Mucosa of gallbladder (tissue), 1 donor: ENCODE measurements around the gene MAPK6. TPM values are rescaled to one million over a fixed set of nuclear protein-coding genes. Genes with fewer than 3 reads are reported as not detected.

Experiments used
- DNase-seq: peaks from one replicate; pipeline ENCODE4 v3.0.0-alpha.2; 2020; ENCODE audit warnings: low spot score
- total RNA-seq: library from RNA; stranded (reverse); gene quantifications from one replicate; pipeline ENCODE4 v1.2.1, GENCODE V29; 2021
- donor health status: DM: no; HTN: no; CAD: no.

Gene MAPK6
- total RNA-seq, 1 donor from 2014 or later, result 41.2 TPM

DNA sequence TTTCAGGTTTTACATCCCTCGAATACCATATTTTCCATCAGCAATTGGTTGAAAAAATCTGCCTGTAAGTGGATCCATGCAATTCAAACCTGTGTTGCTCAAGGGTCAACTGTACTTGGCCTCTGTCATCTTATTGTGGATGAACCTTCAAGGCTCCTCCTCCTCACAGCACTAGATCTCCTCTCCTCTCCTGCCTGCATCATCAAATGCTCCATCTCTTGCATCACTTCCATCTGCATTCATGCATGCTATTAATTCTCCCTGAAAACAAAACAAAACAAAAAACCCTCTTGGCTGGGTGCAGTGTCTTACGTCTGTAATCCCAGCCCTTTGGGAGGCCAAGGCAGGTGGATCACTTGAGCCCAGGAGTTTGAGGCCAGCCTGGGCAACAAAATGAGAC, 83.4 kb downstream of the MAPK6 start:
- no peak for DNase-seq

DNA sequence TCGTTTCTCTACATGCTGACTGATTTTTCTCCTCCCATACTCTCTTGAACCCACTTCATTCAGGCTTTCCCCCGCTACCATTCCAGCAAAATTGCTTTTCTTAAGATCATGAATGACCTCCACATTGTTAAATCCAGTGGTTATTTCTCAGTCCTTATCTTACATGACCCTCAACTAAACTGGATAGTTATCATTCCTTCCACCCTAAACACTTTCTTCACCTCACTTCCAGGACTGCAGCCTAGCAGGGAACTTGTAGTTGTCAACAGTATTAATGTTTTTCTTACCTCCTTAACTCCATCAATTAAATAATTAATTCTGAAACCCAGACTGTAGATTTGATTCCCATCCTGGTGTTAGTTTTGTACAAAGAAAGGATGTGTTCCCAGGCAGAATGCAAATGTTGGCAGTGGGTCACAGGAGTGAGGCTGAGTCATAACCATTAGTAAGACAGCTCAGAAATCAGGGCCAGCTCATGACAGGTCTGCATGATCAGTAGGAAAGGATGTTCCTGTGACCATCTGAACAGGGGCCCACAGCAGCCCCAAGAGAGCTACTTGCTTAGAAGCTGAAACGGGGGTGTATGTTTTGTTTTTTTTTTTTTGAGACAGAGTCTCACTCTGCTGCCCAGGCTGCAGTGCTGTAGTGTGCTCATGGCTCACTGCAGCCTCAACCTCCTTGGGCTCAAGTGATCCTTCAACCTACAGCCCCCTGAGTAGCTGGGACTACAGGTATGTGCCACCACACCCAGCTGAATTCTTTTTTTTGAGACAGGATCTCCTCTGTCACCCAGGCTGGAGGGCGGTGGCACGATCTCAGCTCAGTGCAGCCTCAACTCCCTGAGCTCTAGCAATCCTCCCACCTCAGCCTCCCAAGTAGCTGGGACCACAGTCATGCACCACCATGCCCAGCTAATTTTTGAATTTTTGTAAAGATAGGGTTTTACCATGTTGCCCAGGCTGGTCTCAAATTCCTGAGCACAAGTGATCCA, 84.5 kb downstream of the MAPK6 start:
- peak; percentile 58 for DNase-seq

- no peak for DNase-seq
Measured at GRCh38 chr15:52104532-52105004, 85.5 kb downstream of the MAPK6 start.

DNA sequence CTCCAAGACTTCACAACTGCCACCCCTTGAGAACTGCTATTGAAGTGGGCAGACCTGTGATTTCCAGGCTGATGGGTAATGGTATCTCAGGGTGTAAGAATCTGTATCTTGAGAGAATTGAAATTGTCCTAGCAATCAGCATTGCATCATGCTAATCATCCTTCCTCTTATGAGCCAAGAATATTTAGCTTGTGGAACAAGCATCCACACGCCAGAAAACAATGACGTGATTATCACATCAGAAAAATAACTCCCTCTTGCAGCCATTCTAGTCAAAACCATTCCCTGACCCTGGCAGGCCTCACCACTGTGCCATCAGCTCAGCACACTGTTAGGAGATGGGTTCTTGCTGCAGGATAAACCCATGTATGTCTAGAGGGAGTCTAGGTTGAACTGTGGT, 86.8 kb downstream of the MAPK6 start:
- no peak for DNase-seq

DNA sequence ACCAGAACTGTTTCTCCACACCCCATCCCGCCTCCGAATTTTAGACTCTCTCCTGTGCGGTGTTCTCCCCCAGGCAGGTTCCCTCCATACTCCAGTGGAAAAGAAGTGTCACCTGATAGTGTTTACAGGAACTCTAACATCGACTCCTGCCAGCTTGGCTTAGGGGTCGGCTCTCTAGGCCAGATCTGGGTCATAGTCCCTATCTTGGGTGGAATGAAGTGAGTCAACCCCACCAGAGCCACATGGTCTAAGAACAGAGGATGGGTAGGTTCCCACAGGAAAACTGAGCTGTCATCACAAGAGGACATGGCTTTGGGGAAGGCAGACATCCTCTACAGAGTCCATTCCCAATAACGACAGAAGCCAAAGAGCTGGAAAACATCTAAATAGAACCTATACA, 87.6 kb downstream of the MAPK6 start:
- no peak for DNase-seq

DNA sequence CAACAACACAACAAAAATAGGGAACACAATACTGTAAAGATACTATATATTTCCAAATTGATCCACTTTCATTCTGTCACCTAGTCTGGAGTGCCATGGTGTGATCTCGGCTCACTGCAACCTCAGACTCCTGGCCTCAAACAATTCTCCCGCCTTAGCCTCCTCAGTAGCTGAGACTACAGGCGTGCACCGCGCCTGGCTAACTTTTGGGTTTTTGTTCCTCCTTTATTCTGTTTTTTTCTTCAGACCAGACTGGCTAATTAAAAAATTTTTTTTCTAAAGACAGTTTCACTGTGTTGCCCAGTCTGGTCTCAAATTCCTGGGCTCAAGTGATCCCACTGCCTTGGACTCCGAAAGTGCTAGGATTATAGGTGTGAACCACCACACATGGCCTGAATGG, 88.2 kb downstream of the MAPK6 start:
- no peak for DNase-seq

GRCh38 chr15:52109559-52110451, 90.8 kb downstream of the MAPK6 start:
- DNase-seq, result no peak

DNA sequence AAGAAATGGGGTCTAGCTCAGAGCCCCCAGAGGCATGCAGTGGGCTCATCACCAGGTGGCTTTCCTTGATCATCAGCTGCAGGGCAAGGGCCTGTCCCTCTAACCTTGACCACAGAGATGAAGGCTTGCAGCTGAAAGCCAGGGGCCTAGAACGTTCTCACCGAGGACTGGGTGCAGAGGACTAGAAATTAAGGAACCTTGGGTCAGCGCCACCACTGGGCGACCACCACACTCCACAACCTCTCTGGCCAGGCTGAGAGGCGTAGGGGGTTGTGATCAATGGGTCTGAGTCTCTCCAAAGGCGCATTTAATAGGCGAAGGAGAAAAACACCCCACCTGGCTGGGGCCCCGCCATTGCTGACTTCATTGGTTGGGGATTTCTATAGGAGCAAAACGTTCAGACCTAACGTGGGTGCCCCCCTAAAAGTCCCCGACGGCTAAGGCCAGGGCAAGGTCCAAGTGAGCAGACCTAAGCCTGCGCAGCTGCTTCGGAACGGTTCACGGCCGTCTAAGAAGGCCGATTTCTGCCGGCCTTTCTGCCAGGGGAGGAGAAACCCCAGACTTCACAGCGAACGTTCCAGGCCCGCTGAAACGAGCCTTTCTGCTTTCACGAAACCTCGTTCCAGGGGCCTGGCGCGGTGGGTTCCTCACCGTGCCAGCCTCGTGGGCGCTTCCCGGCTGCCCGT, 92.6 kb downstream of the MAPK6 start:
- no peak for DNase-seq

DNA sequence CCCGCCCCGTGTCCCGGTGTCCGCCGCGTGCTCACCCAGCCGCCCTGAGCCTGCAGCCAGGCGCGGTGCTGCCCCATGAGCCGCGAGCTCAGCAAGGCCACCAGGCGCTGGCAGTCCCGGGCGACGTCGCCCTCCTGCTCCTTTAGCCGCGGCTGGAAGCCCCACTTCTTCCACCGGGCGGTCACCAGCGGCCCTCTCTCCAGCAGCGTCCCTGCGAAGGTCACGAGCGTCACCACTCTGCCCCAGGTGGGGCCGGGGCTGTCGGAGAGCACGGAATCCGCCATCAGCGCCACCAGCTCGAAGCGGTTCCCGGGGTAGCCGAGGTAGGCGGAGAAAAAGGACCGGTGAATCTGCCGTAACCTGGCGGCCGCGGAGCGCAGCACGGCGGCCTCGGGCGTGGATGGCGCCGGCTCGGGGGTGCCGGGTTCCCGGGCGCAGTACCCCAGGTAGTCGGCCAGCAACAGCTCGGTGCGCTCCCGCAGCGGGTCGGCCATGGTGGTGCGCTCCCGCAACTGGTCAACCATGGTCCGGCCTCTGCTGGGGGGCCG, 93.3 kb downstream of the MAPK6 start:
- no peak for DNase-seq

DNA sequence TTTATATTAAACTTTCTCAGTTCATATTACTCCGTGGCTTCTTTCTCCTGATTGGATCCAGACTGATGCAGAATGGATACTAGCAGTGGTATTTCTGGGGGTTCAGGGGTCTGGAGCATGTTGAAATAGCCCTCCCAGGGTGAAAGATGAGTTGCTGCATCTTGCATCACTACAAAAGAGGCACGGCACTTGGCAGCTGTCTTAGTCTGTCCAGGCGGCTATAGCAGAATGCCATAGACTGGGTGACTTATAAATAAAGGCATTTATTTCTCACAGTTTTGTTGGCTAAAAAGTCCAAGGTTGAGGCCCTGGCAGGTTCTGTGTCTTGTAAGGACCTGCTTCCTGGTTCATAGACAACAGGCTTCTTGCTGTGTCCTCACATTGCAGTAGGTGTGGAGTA, 94.2 kb downstream of the MAPK6 start:
- no peak for DNase-seq

- no peak for DNase-seq
Measured at GRCh38 chr15:52113708-52114107, 94.7 kb downstream of the MAPK6 start.

GRCh38 chr15:52114261-52115055, 95.4 kb downstream of the MAPK6 start:
- DNase-seq, result no peak

- peak; percentile 59 for DNase-seq
Measured at GRCh38 chr15:52115598-52116427, 96.8 kb downstream of the MAPK6 start.

Other genes starting within 250 kb of the MAPK6 start
- 37.4 TPM for gene TMOD3, start 189.6 kb upstream of the MAPK6 start, total RNA-seq
- 18.0 TPM for gene LEO1, start 47.4 kb upstream of the MAPK6 start, total RNA-seq
- gene BCL2L10, start 93.6 kb downstream of the MAPK6 start, total RNA-seq, result 4.7 TPM
- gene GNB5, start 172.2 kb downstream of the MAPK6 start, total RNA-seq, result 61.4 TPM